Skeletal muscle satellite cell (primary cell): ENCODE data around the gene CCRL2.

ENCODE experiments used
- H3K27me3 ChIP-seq: 2 replicates; pipeline ENCODE4 v1.7.0; 2013; ENCODE audit warnings: low read length; ENCODE audit not compliant: control insufficient read depth, insufficient read depth
- H3K36me3 ChIP-seq: 2 replicates; pipeline ENCODE4 v1.7.0; 2013; ENCODE audit warnings: mild to moderate bottlenecking, control low read depth, low read length; ENCODE audit not compliant: insufficient read depth
- H3K4me1 ChIP-seq: 2 replicates; pipeline ENCODE4 v1.7.0; 2013; ENCODE audit warnings: low read length; ENCODE audit not compliant: control insufficient read depth, insufficient read depth
- H3K4me2 ChIP-seq: 2 replicates; pipeline ENCODE4 v1.7.0; 2013; ENCODE audit warnings: mild to moderate bottlenecking, low read length
- H3K4me3 ChIP-seq: 2 replicates; pipeline ENCODE4 v1.7.0; 2013; ENCODE audit warnings: low read length
- H3K9ac ChIP-seq: 2 replicates; pipeline ENCODE4 v1.7.0; 2013; ENCODE audit warnings: mild to moderate bottlenecking, low read depth, low read length, moderate library complexity
- H3K9me3 ChIP-seq: replicated peaks from 2 replicates; pipeline ENCODE4 v1.7.0; 2013; ENCODE audit warnings: mild to moderate bottlenecking, control low read depth, low read length

CCRL2 gene

DNA sequence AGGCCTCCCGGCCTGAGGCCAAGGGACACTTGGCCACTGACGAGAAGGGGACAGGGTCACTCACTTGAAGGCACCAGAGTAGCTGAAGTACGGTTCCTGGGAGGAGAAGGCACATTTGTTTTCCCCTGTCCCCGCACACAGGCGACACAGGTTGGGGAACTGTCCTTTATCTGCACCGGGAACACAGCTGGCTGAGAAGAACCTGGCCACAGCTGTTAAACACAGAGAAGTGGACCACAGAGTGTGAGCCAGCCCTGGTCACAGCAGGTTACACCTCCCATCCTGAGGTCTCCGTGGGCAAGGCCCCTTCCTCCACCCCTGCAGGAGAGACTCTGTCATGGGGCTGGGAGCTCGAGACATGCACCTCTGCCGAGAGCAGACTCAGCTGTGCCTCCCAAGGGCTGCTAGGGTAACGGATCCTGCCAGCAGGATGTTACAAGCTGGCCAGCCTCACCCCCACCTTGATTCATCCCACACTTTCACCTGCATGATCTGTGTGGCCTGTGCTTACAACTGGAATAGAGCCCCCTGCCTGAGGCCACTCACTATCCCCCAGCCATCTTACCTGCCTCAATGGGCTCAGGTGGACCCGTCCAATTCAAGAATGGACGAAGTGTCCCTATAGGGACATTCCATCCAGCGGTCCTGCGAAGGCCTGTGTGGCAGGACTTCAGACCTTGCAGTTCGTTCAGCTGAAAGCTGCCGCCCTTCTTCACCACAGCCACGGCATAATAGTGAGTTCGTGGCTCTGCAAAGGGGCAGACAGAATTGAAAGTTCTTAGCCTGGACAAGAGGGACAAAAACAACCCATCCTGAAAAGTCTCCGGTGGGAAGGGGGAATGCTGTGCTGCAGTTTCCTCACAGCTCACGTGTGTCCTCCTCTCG lies 48.4 kb downstream of the CCRL2 start:
- peaks cover 51% of the 10 kb centered on the region for H3K27me3 ChIP-seq
- no peak overlapping the region for H3K4me2 ChIP-seq
- H3K36me3 ChIP-seq: no peaks in the 10 kb centered on the region
- no peak overlapping the region for H3K9ac ChIP-seq
- H3K4me1 ChIP-seq: no peaks in the 10 kb centered on the region
- H3K9me3 ChIP-seq: no peaks in the 10 kb centered on the region
- H3K4me3 ChIP-seq: no peak overlapping the region

GRCh38 chr3:46456118-46456517 lies 49.1 kb downstream of the CCRL2 start:
- no peaks in the 10 kb centered on the region for H3K9me3 ChIP-seq
- no peak overlapping the region for H3K4me3 ChIP-seq
- no peaks in the 10 kb centered on the region for H3K4me1 ChIP-seq
- H3K36me3 ChIP-seq: no peaks in the 10 kb centered on the region
- H3K9ac ChIP-seq: no peak overlapping the region
- H3K4me2 ChIP-seq: no peak overlapping the region
- H3K27me3 ChIP-seq: peaks cover 47% of the 10 kb centered on the region
